ENCODE measurements around the gene LRMDA. TPM values are rescaled to one million over a fixed set of nuclear protein-coding genes. Genes with fewer than 3 reads are reported as not detected.

The LRMDA gene
- total RNA-seq, 2 donors from 2014 or later: 9.6 to 12.6 TPM

- Histone ChIP-seq H3K4me1 (replicated peaks) (no peaks in the 10 kb centered on the region), H3K27ac (no peak overlapping the region), H3K36me3 (no peaks in the 10 kb centered on the region), H3K4me3 (no peak overlapping the region), H3K9me3 (no peaks in the 10 kb centered on the region), H3K27me3 (replicated peaks; ENCODE audit: insufficient read depth) (no peaks in the 10 kb centered on the region)
- intact Hi-C loops (cut with DNase I): no loop called here
- TF ChIP-seq POLR2AphosphoS5 (IDR thresholded peaks at IDR 0.05) (no peak), POLR2A (IDR thresholded peaks at IDR 0.05) (no peak)
- TF ChIP-seq, protein P1, sequence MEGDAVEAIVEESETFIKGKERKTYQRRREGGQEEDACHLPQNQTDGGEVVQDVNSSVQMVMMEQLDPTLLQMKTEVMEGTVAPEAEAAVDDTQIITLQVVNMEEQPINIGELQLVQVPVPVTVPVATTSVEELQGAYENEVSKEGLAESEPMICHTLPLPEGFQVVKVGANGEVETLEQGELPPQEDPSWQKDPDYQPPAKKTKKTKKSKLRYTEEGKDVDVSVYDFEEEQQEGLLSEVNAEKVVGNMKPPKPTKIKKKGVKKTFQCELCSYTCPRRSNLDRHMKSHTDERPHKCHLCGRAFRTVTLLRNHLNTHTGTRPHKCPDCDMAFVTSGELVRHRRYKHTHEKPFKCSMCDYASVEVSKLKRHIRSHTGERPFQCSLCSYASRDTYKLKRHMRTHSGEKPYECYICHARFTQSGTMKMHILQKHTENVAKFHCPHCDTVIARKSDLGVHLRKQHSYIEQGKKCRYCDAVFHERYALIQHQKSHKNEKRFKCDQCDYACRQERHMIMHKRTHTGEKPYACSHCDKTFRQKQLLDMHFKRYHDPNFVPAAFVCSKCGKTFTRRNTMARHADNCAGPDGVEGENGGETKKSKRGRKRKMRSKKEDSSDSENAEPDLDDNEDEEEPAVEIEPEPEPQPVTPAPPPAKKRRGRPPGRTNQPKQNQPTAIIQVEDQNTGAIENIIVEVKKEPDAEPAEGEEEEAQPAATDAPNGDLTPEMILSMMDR (IDR thresholded peaks at IDR 0.05): no peak
- no peak for DNase-seq (ENCODE audit: low spot score)
- 100% methylated on average over 2 of the region's 2 CpGs for WGBS
Measured at GRCh38 chr10:76129213-76129612, 697.8 kb downstream of the LRMDA start.

DNA sequence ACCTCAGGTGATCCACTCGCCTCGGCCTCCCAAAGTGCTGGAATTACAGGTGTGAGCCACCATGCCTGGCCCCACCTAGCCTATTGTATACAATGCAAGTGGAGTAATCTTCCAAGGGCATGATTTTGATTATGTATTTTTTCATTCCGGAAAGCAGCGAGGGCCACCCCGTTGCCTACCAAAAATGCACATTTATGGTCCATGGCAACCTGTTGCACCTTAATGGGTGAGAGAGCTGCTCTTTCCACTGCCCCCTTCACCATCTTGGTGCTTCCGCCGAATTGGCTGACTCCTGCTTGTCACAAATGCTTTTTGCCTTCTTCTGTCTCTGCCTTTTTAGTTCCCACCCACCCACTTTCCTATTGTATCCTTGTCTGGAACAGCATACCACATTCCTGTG, 699.5 kb downstream of the LRMDA start:
- no peak for DNase-seq (ENCODE audit: low spot score)
- H3K9me3 ChIP-seq: no peaks in the 10 kb centered on the region
- TF ChIP-seq, protein P1 (IDR thresholded peaks at IDR 0.05): no peak
- 91% methylated on average over 7 of the region's 7 CpGs for WGBS
- H3K36me3 ChIP-seq: no peaks in the 10 kb centered on the region
- no peaks in the 10 kb centered on the region for H3K4me1 ChIP-seq (replicated peaks)
- no peak overlapping the region for H3K27ac ChIP-seq
- H3K27me3 ChIP-seq (replicated peaks; ENCODE audit: insufficient read depth): no peaks in the 10 kb centered on the region
- intact Hi-C loops (cut with DNase I): no loop called here
- H3K4me3 ChIP-seq: no peak overlapping the region

DNA sequence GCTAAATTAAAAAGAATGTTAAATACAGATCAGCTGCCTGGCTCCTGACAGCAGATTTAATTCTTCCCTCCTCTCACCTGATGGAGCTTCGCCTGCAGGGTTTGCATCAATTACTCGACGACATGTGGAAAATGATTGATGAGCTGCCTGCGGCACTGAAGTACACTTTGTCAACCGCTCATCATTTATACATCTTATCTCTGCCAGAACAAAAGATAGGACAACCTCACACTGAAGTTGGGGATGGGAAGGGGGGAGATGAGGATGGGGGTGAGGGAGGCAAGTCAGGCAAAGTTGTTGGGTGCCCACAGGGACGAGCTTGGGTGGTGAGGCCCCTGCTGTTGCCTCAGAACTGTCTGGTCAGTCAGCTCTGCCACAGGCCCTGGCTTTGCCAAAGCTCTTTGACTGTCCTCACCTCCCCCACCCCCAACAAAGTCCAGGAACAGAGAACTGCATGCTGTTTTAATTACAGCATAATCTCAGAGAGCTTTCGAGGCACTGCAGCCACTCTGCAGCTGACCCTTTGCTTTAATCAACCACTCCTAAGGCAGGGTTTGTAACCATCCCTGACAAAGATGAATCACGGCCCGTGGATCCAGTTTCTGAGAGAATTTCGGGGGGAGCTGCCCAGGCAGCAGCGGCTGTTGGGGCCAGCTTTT, 702.3 kb downstream of the LRMDA start:
- no peaks in the 10 kb centered on the region for H3K4me1 ChIP-seq (replicated peaks)
- H3K27ac ChIP-seq: no peak overlapping the region
- H3K27me3 ChIP-seq (replicated peaks; ENCODE audit: insufficient read depth): no peaks in the 10 kb centered on the region
- no peaks in the 10 kb centered on the region for H3K36me3 ChIP-seq
- no peak for DNase-seq (ENCODE audit: low spot score)
- intact Hi-C loops (cut with DNase I): no loop called here
- no peak overlapping the region for H3K4me3 ChIP-seq
- 80% methylated on average over 11 of the region's 11 CpGs for WGBS
- TF ChIP-seq POLR2AphosphoS5 (IDR thresholded peaks at IDR 0.05): no peak
- no peak for TF ChIP-seq POLR2A (IDR thresholded peaks at IDR 0.05)
- TF ChIP-seq, protein P1 (IDR thresholded peaks at IDR 0.05): no peak
- no peaks in the 10 kb centered on the region for H3K9me3 ChIP-seq

DNA sequence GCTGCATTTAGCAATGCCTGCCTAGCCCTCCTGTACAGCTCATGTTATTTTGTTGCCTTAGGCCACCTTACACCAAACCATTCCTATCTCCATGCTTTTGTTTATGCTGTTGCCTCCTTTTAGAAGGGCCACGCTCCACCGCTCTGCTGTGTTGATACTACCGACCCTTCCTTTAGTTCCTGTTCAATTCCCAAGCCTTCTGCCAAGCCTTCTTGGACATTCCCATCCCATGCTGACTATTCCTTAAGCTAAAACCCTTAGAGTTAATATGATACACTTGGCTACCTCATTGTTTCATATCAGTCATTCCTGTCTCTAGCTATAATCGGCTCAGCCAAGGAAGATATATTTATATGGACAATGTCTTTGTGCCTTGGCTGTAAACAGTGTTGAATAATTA, 705.5 kb downstream of the LRMDA start:
- H3K27ac ChIP-seq: no peak overlapping the region
- H3K36me3 ChIP-seq: no peaks in the 10 kb centered on the region
- WGBS: 94% methylated on average over 4 of the region's 4 CpGs
- no peaks in the 10 kb centered on the region for H3K9me3 ChIP-seq
- DNase-seq (ENCODE audit: low spot score): no peak
- intact Hi-C loops (cut with DNase I): no loop called here
- no peak overlapping the region for H3K4me3 ChIP-seq
- TF ChIP-seq POLR2A (IDR thresholded peaks at IDR 0.05) (no peak), POLR2AphosphoS5 (IDR thresholded peaks at IDR 0.05) (no peak)
- TF ChIP-seq, protein P1 (IDR thresholded peaks at IDR 0.05): no peak
- no peaks in the 10 kb centered on the region for H3K27me3 ChIP-seq (replicated peaks; ENCODE audit: insufficient read depth)
- no peaks in the 10 kb centered on the region for H3K4me1 ChIP-seq (replicated peaks)

- no peak overlapping the region for H3K27ac ChIP-seq
- no peak for DNase-seq (ENCODE audit: low spot score)
Measured at GRCh38 chr10:76138286-76138685, 706.9 kb downstream of the LRMDA start.

More at GRCh38 chr10:76138286-76138685, 706.9 kb downstream of the LRMDA start:
- no peaks in the 10 kb centered on the region for H3K9me3 ChIP-seq
- no peak for TF ChIP-seq POLR2AphosphoS5 (IDR thresholded peaks at IDR 0.05)
- TF ChIP-seq, protein P1 (IDR thresholded peaks at IDR 0.05): no peak
- no peak for TF ChIP-seq POLR2A (IDR thresholded peaks at IDR 0.05)
- H3K4me3 ChIP-seq: no peak overlapping the region
- WGBS: 92% methylated on average over 2 of the region's 2 CpGs
- no peaks in the 10 kb centered on the region for H3K36me3 ChIP-seq
- no peaks in the 10 kb centered on the region for H3K4me1 ChIP-seq (replicated peaks)
- no peaks in the 10 kb centered on the region for H3K27me3 ChIP-seq (replicated peaks; ENCODE audit: insufficient read depth)
- intact Hi-C loops (cut with DNase I): no loop called here
